NCI-H345 (cell line): ENCODE measurements around the gene RAB5B.
"Not testable (repeated sequence)": the region's sequence is repeated elsewhere in the genome, so short reads cannot be mapped to it uniquely, and the experiment has no call there.

ENCODE experiments used
- DNase-seq: peaks from one replicate; lab custom pipeline; 2025; lab: John Stamatoyannopoulos, UW

RAB5B gene

DNA sequence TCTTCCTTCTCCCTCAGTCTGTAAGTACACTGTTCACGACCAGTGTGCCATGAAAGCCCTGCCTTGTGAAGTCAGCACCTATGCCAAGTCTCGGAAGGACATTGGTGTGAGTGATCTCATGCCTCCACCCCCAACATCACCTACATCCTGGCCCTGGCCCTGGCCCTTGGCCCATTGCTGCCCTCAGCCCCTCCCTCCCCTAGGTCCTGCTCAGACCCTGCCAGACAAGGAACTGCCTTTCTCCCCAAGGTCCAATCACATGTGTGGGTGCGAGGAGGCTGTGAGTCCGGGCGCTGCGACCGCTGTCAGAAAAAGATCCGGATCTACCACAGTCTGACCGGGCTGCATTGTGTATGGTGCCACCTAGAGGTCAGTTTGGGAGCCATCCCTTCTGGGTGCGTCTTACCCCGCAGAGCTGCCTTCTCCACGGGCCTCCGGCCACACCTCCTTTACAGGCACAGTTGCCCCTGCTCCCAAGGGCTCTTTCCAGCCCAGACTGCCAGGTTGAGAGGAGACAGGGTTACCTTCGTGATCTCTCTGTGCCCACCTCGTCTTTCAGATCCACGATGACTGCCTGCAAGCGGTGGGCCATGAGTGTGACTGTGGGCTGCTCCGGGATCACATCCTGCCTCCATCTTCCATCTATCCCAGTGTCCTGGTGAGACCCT is 33.7 kb upstream of the RAB5B start:
- DNase-seq = peak; percentile 83

DNA sequence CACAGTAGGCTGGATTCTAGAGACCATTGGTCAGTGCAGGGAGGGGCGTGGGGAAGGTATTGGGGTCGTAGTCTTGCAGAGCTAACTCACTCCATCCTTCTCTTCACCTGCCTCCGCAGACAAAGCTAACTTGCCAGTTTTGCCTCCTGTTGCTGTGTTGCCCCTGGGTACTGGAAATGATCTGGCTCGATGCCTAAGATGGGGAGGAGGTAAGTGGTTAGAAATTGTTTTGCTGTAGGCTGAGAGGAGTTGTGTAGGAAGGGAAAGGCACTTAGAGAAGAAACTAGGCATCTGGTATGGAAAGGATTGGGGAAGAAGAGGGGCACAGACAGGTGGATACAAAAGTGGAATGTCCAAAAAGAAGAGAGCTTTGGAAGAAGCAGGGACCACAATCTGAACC is 31.8 kb upstream of the RAB5B start:
- DNase-seq = no peak

DNA sequence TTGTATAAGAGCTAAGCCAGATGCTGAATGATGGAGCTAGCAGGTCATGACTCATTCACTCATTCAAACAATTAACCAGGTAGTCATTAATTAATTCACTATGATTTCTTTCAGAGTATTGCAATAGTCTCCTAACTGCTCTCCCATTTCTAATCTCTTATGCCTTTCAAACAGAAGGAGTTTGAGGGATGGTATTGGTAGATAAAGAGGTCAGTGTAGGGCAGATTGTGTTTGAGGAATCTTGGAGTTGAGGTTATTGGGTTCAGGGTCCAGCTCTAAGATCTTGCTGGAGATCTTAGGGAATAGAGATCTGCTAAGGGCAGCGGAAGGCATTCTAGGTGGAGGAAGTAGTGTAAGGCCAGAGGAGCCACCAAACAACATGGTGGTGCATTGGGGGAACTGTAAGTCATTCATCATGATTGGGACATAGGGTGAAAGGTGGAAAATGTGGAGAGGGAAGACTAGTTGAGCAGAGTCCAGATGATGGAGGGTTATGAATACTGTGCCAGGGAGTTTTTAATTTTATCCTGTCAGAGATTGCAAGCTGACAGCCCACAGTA is 31.2 kb upstream of the RAB5B start:
- DNase-seq = no peak

DNA sequence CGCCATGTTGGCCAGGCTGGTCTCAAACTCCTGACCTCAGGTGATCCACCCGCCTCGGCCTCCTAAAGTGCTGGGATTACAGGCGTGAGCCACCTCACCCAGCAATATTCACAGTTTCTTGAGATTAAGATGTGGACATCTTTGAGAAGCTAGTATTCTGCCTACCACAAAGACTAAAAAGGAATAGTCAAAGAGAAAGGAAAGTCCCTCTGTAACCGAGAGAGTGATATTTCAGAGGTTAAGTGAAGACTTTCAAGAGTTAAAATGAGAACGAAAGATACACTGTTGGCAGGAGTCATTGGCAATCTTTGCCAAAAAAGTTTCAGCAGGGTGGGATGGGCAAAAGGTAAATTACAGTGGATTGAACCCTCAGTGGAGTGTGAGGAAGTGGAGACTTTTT is 27.3 kb upstream of the RAB5B start:
- no peak for DNase-seq

DNA sequence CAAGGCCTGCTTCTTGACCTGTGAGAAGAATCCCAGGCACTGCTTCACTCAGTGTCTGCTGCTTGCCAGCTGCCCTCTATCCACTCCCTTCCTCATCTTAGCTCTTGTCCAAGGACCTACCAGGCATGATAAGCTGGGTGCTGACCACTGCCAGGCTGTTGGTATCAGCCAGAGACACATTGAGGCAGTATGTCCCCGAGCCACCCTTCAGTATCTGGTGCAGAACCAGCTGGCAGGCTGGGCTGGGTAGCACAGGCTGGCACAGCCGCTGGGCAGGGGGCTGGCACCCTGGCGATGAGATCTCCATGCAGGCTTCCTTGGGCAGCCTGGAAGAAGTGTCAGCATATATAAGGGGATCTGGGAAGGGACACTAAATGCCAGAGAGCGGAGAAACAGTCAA is 18.5 kb upstream of the RAB5B start:
- no peak for DNase-seq

DNA sequence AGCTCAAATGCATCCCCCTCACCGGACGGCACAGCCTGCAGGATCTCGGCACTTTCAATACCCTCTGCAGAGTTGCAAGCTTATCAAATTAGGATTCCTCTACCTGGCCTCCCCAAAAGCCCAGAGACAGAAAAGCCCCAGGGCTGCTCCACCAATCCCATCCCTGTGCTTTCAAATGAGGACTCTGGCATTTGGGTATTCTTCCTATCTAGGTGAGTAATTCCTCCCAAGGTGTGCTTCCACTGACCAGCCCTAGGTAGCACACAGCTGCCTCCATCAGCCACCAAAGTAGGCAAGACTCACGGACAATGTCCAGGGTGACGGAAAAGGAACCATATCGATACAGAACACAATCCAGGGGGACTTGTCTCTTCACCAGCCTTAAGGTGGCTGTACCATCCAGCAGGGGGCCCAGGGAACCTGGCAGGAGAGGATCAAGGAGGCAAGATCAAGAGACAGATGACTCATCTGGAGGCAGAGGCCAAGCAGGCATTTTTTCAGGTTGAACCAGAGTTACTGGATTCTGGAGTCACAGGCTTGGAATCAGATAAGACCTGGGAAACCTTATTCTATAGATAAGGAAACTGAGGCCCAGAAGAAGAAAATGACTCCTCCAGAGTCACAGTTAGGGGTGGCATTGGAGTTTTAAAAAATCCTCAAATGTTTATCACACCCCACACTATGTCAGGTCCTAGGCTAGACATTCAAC is 17.9 kb upstream of the RAB5B start:
- DNase-seq = no peak

DNA sequence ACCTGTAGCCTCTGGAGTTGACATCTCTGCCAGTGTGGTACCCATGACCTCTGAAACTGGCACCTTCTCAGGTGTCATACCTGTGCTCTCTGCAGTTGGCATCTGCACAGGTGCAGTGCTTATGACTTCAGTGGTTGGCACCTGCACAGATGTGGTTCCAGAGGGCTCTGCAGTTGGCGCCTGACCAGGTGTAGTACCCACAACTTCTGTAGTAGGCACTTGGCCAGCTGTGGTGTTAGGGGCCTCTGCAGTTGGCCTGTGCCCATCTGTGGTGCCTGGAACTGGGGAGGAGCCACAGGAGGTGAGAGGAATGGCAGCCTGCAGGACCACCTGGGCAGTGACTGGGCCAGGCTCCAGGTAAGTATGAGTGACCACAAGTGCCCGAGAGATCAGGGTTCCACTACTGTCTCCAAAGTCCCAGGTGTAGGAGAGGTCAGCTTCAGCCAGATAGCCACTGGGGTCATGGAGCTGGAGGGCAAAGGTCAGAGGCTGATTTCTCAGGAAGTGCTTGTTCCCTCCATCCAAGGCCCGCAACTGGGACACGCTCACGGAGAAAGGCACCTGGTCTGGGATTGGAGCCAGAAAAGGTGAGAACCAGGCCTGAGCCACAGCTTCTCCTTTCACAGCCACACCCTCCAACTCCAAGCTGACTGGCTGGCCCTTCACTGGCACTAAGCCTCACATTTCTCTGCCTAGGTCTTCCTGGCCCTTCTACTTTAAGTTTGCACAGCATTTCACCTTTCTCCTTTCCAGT is 16.6 kb upstream of the RAB5B start:
- no peak for DNase-seq

DNA sequence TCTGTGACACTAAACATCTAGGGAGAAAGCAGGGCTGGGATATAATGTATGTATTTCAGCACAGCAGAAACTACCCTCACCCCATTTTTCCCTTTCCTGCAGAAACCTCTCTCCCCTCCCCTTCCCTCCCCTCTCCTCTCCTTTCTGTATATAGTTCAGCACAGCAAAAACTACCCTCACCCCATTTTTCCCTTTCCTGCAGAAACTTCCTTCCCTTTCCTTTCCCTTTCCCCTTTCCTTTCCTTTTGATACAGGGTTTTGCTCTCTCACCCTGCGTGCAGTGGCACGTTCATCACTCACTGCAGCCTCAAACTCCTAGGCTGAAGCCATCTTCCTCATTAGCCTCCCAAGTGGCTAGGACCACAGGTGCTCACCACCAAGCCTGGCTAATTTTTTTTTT is 10.1 kb upstream of the RAB5B start:
- DNase-seq = no peak

DNA sequence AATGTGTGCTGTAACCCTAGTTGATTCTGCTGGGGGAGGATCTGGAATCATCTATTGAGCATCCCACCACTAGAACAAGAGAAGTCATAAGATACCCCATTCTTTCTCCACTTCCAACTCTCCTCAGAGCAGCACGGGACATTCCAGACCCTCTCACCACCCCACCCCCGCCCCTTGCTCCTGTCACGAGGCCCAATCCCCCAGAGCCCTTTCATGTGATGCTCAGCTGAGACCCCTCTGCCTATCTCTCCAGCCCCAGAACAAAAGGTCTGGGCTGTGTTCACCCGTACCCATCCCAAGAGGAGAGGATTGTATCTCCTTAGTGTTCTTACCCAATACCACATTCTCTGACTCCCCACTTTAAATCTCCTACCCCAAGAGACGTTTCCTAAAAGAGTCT is 8.6 kb upstream of the RAB5B start:
- no peak for DNase-seq

DNA sequence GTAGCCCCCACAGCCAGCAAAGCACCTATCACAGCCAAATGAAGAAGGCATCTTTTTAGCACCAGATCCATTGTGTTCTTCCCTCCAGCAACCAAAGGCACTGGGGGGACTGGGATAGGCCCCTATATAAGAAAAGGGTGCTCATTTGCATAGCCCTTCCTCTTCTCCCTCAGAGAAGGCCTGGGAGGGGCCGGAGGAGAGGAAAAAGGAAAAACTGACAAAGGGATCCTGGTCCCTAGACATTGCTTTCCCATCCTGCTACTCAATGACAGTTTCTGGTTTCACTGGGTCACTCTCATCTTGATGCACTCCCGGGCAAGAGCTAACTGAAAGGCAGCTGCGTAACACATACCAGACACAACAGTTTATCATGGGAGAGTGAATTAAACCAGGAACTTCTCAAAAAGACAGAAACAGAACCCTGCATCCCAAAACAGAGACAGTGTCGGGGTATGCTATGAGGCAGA is 7.9 kb upstream of the RAB5B start, which contains the start of gene PMEL:
PMEL (minus strand) TSS at position 102 of the 467 bp plus-strand sequence; CDS start at position 71, 31 bp downstream.
- no peak for DNase-seq

DNA sequence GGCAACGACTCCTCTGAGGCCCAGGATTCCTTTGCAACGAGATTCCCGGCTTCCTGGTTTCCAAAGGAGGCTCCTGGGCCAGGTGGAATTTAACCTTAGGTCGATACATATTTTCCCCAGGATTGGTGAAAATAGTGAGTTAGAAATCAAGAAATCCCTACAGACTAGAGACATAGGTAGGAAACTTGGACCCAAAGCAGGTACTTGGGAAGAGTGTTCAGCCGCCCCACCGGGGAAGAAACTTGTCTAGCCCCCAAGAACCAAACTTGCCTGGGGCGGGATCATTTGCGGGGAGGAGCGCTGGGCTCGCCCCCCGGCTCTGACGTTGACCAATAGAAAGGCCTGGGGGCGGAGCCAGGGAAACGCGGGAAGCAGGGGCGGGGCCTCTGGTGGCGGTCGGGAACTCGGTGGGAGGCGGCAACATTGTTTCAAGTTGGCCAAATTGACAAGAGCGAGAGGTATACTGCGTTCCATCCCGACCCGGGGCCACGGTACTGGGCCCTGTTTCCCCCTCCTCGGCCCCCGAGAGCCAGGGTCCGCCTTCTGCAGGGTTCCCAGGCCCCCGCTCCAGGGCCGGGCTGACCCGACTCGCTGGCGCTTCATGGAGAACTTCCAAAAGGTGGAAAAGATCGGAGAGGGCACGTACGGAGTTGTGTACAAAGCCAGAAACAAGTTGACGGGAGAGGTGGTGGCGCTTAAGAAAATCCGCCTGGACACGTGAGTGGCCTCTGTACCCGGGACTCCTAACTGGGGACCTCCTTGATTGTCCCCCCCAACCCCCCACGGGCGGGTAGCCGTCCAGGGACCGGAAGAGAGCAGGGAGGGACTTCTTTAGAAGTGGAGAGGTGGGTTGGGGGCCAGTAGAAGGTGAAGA is 7.2 kb upstream of the RAB5B start, which contains the start of gene CDK2:
CDK2 (plus strand) TSS at position 423 of the 874 bp plus-strand sequence; CDS start at position 602, 179 bp downstream.
- peak; percentile 89 for DNase-seq

DNA sequence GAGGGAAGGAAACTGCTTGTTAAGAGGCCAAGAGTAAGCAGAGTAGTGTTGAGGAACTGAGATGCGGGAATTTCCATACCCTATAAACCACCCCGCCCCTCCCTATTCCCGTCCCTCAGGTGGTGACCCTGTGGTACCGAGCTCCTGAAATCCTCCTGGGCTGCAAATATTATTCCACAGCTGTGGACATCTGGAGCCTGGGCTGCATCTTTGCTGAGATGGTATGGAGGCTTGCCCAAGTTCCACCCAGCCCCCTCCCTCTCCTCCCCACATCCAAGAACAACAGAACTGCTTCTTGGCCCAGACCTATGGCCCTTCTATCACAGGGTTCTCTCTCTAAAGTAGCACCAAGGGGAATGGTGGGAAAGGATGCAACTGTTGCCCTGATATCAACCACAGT is 4.5 kb upstream of the RAB5B start:
- DNase-seq = no peak

DNA sequence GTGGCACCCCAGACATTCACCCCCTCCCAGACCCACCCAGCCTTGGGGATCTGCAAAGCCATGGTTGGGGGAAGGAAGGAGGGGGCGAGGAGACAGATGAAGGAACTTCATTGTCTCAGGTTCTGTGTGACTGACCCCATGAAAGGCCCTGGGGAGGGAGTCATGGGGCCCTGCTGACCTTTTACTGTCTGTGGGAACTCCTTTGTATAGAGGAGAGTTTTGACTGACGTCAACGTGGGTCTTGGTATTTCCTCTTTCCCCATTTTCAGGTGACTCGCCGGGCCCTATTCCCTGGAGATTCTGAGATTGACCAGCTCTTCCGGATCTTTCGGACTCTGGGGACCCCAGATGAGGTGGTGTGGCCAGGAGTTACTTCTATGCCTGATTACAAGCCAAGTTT is 3.1 kb upstream of the RAB5B start:
- DNase-seq = no peak

DNA sequence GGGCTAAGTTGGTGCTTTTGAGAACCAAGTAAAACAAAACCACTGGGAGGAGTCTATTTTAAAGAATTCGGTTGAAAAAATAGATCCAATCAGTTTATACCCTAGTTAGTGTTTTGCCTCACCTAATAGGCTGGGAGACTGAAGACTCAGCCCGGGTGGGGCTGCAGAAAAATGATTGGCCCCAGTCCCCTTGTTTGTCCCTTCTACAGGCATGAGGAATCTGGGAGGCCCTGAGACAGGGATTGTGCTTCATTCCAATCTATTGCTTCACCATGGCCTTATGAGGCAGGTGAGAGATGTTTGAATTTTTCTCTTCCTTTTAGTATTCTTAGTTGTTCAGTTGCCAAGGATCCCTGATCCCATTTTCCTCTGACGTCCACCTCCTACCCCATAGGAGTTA is 1.8 kb upstream of the RAB5B start:
- DNase-seq = no peak

DNA sequence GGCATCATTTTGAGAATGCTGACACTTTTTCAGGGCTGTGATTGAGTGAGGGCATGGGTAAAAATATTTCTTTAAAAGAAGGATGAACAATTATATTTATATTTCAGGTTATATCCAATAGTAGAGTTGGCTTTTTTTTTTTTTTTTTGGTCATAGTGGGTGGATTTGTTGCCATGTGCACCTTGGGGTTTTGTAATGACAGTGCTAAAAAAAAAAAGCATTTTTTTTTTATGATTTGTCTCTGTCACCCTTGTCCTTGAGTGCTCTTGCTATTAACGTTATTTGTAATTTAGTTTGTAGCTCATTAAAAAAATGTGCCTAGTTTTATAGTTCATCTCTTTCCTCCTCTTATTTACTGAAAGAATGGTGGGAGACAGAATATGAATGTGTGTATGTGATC is 1.4 kb upstream of the RAB5B start:
- no peak for DNase-seq

DNA sequence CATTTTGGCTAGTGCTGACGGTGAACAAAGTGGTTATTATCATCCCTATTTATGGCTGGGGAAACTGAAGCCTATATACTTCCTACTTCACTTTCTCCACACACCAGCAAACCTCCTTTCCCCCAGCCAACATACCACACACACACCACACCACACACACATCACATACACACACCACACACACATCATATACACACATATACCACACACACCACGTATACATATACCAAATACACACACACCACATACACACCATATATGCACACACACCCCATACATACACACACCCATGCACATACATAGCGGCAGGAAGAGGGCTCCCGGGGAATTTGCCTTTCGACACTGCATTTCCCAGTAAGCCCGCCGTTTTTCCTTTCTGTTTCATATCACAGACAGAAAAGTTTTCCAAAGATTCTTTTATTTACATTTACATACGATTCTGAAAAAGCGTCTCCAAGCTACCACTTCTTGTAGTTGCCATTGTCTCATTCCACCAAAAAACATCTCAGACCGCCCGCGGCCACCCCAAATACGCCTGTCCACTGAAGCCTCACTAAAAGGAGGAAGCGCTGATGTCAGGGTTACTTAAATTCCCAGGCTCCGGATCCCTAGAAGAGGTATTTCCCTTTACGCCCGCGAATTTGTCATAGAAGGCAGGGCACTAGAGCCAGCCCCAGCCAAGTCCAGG is 823 bp upstream of the RAB5B start:
- no peak for DNase-seq

DNA sequence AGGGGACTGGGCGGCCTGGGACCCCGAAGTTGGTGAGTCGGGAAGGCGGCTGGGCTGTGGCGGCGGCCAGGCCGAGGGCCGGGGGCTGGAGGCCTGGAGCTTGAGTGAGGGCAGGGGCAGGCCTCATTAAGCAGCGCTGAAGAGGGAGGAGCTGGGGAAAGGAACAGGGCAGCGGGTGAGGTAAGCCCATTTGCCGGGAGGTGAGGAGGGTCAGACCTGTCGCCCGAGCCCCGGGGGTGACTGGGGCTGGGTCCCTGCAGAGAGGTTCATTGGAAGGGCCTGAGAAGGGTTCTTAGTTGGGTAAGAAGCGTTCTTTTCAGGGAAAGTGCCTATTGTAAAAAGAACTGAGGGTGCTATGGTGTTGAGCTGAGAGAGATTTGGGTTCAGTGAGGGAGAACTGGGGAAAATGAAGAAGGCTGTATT is 441 bp downstream of the RAB5B start:
- peak; percentile 40 for DNase-seq

DNA sequence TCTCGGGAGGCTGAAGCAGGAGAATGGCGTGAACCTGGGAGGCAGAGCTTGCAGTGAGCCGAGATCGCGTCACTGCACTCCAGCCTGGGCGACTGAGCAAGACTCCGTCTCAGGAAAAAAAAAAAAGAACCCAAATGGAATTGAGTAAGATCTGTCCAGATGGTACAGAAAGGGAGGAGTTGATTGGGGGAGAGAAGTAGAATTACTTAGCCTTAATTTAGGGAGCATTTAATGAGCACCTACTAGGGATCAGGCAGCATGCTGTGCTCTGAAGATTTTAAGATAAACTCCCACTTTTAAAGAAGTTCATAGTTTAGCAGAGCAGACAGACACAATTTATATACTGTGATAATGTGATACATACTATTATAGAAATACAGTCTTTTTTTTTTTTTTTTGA is 4.5 kb downstream of the RAB5B start:
- DNase-seq = no peak

DNA sequence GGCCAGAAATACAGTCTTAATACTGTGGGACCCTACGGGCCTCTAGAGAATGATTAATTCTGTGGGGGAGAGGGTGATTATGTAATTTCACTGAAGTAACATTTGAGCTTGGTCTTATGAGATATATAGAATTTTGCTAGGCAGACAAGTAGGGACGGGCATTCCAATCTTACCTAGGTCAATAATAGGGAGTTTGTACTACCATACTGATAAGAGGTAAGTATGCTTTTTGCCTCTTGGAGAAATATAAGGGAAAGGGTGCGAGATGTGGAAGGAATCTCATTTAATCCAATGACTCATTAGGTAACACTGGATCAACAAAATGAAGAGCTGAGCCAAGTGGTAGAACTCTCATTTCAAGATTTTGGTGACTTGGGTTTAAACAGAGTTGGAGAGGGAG is 5.2 kb downstream of the RAB5B start:
- no peak for DNase-seq

DNA sequence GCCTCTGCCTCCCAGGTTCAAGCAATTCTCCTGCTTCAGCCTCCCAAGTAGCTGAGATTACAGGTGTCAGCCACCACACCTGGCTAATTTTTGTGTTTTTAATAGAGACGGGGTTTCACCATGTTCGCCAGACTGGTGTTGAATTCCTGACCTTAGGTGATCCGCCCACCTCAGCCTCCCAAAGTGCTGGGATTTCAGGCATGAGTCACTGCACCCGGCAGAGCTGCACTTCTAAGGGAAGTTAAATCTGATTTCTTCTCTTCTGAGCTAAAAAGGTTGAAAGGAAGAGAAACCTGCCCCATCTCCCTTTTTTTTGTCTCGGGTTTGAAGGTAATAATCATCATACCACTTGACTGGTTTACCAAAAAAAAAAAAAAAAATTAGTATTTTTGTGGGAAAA is 8.0 kb downstream of the RAB5B start:
- DNase-seq = not testable (repeated sequence)
